Inflammatory macrophage (primary cell): ENCODE data around the gene THOP1.

ENCODE experiments used
- DNase-seq, 2 donors: peaks; one replicate each; pipeline ENCODE4 v3.0.0-alpha.2; 2020 to 2022

The THOP1 gene

DNA sequence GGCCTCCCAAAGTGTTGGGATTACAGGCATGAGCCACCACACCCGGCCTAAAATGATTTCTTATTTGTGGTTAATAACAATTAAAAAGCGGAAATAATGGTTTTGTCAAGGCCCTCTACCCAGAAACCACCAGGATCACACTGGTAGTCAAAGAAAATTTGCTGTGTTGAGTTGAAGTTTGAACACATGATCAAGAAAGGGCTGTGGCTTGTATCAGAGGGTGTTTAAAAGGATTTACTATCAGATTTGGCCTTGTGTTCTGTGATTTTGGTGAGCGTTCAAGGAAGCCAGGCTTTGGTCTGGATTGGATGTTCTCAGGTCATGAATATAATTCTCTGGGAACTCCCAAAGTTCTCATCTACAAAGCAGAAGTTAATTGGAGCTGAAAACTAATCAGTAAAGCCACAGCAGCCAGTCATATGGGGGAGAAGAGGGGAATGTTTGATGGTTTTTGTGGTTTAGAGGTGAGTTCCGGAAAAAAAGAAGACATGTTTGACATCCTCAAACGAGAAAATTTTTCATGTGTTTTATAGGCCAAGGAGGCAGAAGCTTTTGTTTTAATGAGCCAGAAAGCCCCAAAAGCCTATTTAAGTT lies 71.3 kb downstream of the THOP1 start:
- no peak for DNase-seq

- DNase-seq: no peak
These were observed 73.6 kb downstream of the THOP1 start for GRCh38 chr19:2858864-2859263.

GRCh38 chr19:2863816-2864215 lies 78.5 kb downstream of the THOP1 start:
- no peak for DNase-seq
